Gastroesophageal sphincter (tissue), 3 donors: Measurements from ENCODE around the gene SRSF1.

Experiments
- CTCF ChIP-seq, 4 experiments: fragments of 200-600 bp in 2 of 4; fragments of 450-650 bp in 2 of 4; sonication (generic) in 1 of 4; IDR thresholded peaks; one replicate each; pipeline ENCODE4 v1.5.1; 2017 to 2019; ENCODE audit warnings: antibody characterized with exemption in 4 of 4, mild to moderate bottlenecking in 2 of 4, moderate library complexity in 2 of 4
- EP300 ChIP-seq: sonication (generic); formaldehyde crosslinking; IDR thresholded peaks from one replicate; pipeline ENCODE4 v1.6.1; 2017; ENCODE audit warnings: antibody characterized with exemption, mild to moderate bottlenecking
- POLR2A ChIP-seq, 2 donors: fragments of 450-650 bp; IDR thresholded peaks; one replicate each; pipeline ENCODE4 v1.6.1; 2017; ENCODE audit warnings: antibody characterized with exemption in 2 of 2, mild to moderate bottlenecking in 2 of 2, moderate library complexity in 1 of 2
- POLR2AphosphoS5 ChIP-seq: sonication (generic); formaldehyde crosslinking; IDR thresholded peaks from one replicate; pipeline ENCODE4 v1.6.1; 2017; ENCODE audit warnings: antibody characterized with exemption

GRCh38 chr17:58005728-58006559 lies 1.1 kb downstream of the SRSF1 start:
- TF ChIP-seq CTCF (IDR thresholded peaks at IDR 0.05) (no peak), POLR2A (IDR thresholded peaks at IDR 0.05) (no peak), EP300 (no peak), POLR2AphosphoS5 (no peak)
